DND-41 (cell line): ENCODE measurements around the gene ABHD6.

Source experiments
- EZH2 ChIP-seq: IDR thresholded peaks from 3 replicates; pipeline ENCODE4 v1.6.1; 2012; ENCODE audit warnings: borderline replicate concordance, low read depth, mild to moderate bottlenecking, moderate library complexity, low read length, inconsistent platforms; ENCODE audit not compliant: severe bottlenecking
- TF ChIP-seq, protein P1 (sequence below): IDR thresholded peaks from 2 replicates; pipeline ENCODE4 v1.5.1; 2012; ENCODE audit warnings: borderline replicate concordance, low read length, moderate library complexity, mild to moderate bottlenecking; ENCODE audit not compliant: poor library complexity, severe bottlenecking; ENCODE audit errors: extremely low read depth

DNA sequence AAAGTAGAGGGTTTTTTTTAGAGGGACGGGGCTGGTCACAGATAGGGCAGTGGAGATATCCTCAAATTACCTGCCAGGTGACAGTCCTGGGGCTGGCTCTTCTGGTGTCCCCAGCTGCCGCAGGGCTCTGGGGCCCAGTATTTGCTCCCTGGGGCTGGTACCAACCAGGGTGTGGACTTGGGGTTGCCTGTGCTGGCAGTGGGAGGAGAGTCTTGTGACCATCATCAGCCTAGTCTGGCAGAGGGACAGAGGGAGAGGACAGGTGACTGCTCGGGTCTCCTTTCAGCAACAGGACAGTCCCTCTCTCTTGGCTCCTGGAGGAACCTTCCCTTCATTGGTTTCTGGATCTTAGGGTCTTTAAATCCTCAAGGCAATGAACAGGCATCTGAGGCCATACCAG is 60.6 kb downstream of the ABHD6 start:
- TF ChIP-seq EZH2: no peak
- TF ChIP-seq, protein P1, sequence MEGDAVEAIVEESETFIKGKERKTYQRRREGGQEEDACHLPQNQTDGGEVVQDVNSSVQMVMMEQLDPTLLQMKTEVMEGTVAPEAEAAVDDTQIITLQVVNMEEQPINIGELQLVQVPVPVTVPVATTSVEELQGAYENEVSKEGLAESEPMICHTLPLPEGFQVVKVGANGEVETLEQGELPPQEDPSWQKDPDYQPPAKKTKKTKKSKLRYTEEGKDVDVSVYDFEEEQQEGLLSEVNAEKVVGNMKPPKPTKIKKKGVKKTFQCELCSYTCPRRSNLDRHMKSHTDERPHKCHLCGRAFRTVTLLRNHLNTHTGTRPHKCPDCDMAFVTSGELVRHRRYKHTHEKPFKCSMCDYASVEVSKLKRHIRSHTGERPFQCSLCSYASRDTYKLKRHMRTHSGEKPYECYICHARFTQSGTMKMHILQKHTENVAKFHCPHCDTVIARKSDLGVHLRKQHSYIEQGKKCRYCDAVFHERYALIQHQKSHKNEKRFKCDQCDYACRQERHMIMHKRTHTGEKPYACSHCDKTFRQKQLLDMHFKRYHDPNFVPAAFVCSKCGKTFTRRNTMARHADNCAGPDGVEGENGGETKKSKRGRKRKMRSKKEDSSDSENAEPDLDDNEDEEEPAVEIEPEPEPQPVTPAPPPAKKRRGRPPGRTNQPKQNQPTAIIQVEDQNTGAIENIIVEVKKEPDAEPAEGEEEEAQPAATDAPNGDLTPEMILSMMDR: no peak
